Spleen (tissue), 11 donors: ENCODE measurements around the gene POLR3C. TPM values are rescaled to one million over a fixed set of nuclear protein-coding genes. Genes with fewer than 3 reads are reported as not detected.

Experiments used
- DNase-seq: peaks from one replicate; pipeline ENCODE4 v3.0.0-alpha.2; 2020
- H3K27ac ChIP-seq, 8 donors: fragments of 200-600 bp; sonication (generic) in 7 of 8; 1 replicate in 4 of 8; 2 replicates in 4 of 8; pipeline versions ENCODE4 v1.5.0 to v1.8.0; 2016 to 2021; ENCODE audit warnings: inconsistent platforms in 4 of 8, mild to moderate bottlenecking in 4 of 8, moderate library complexity in 1 of 8
- H3K27me3 ChIP-seq, 7 donors: fragments of 200-600 bp; sonication (generic) in 6 of 7; replicated peaks in 1 of 7; 1 replicate in 4 of 7; 2 replicates in 3 of 7; pipeline versions ENCODE4 v1.5.0 to v1.8.0; 2016 to 2021; ENCODE audit warnings: inconsistent platforms in 3 of 7, mild to moderate bottlenecking in 1 of 7
- H3K36me3 ChIP-seq, 6 donors: fragments of 200-600 bp; sonication (generic) in 5 of 6; 1 replicate in 4 of 6; 2 replicates in 2 of 6; pipeline versions ENCODE4 v1.5.0 to v1.8.0; 2016 to 2021; ENCODE audit warnings: inconsistent platforms in 2 of 6
- H3K4me1 ChIP-seq, 6 donors: fragments of 200-600 bp; sonication (generic) in 5 of 6; 1 replicate in 3 of 6; 2 replicates in 3 of 6; pipeline versions ENCODE4 v1.5.0 to v1.8.0; 2016 to 2021; ENCODE audit warnings: inconsistent platforms in 3 of 6
- H3K4me3 ChIP-seq, 8 donors: fragments of 200-600 bp; sonication (generic) in 7 of 8; 1 replicate in 4 of 8; 2 replicates in 4 of 8; pipeline versions ENCODE4 v1.5.0 to v1.8.0; 2016 to 2021; ENCODE audit warnings: inconsistent platforms in 4 of 8, mild to moderate bottlenecking in 4 of 8, moderate library complexity in 2 of 8
- H3K9me3 ChIP-seq, 8 donors: fragments of 200-600 bp; sonication (generic) in 7 of 8; 1 replicate in 4 of 8; 2 replicates in 4 of 8; pipeline versions ENCODE4 v1.5.0 to v1.8.0; 2016 to 2021; ENCODE audit warnings: inconsistent platforms in 4 of 8
- CTCF ChIP-seq, 11 experiments: fragments of 200-600 bp in 7 of 11; fragments of 450-650 bp in 4 of 11; sonication (generic) in 4 of 11; IDR thresholded peaks in 8 of 11; conservative IDR thresholded peaks in 3 of 11; 1 replicate in 7 of 11; 2 replicates in 4 of 11; pipeline versions ENCODE4 v1.4.0 to v1.8.0; 2016 to 2021; ENCODE audit warnings: antibody characterized with exemption in 11 of 11, inconsistent platforms in 4 of 11, mild to moderate bottlenecking in 1 of 11
- POLR2A ChIP-seq, 3 donors: fragments of 450-650 bp; IDR thresholded peaks; one replicate each; pipeline ENCODE4 v1.5.1; 2017; ENCODE audit warnings: antibody characterized with exemption in 3 of 3, mild to moderate bottlenecking in 1 of 3
- POLR2AphosphoS5 ChIP-seq, 3 donors: sonication (generic); formaldehyde crosslinking; IDR thresholded peaks; one replicate each; pipeline ENCODE4 v1.5.1; 2017; ENCODE audit warnings: antibody characterized with exemption in 3 of 3
- WGBS, 5 donors: extraction: QIAGEN DNeasy Blood & Tissue Kit in 3 of 5; methylation state at CpG; one replicate each; pipeline versions ENCODE4 v1.1.5 to v1.1.7; 2013 to 2018; 5-methylcytosine and 5-hydroxymethylcytosine counted together
- intact Hi-C: fragments of 100-400 bp; cut with DNase I; formaldehyde crosslinking; loops from one replicate; pipeline ENCODE4 v1.15.0; 2023; ENCODE audit warnings: low total_unique reads
- polyA plus RNA-seq, 3 donors: library from polyadenylated mRNA; stranded (reverse); fragments of 200-250 nt; gene quantifications; one replicate each; pipeline ENCODE4 v1.2.1, GENCODE V29; 2013
- total RNA-seq, 7 donors: library from RNA; depleted of rRNA in 3 of 7; stranded (reverse); fragments of >200 nt in 3 of 7; fragmentation: NEBNext Ultra II Directional in 4 of 7; extraction: Animal tissue kit (Norgen Biotek cat#: 25700) in 4 of 7; gene quantifications; one replicate each; pipeline versions ENCODE4 v1.1.0 to v1.2.1, GENCODE V29; 2016 to 2021
- donor health status: healthy with polysubstance abuse.
- donor health status: DM: no; HTN: no; CAD: no; lungs with moderate emphysema.
- donor health status: DM: no; HTN: no; CAD: no.
- donor health status: Bipolar disorder and iron deficiency.
- donor health status: healthy.
- donor health status: DM: no; HTN: no; CAD: no.
- donor health status: DM: yes; HTN: yes; CAD: no.

Gene POLR3C
- total and polyA plus RNA-seq, 10 donors: 15.7 to 37.0 (median 29.8) TPM

GRCh38 chr1:145846201-145846612 lies 22.2 kb downstream of the POLR3C start:
- Histone ChIP-seq H3K27ac (peak overlapping the region; percentile 73 to 90 (median 86)), H3K27me3 (no peaks in the 10 kb centered on the region), H3K4me3 (peak overlapping the region; percentile 42 to 75 (median 54)), H3K9me3 (no peaks in the 10 kb centered on the region), H3K36me3 (peaks cover 5 to 62% (median 45%) of the 10 kb centered on the region in 6 donors), H3K4me1 (peaks cover 10 to 27% (median 20%) of the 10 kb centered on the region in 6 donors)
- TF ChIP-seq POLR2AphosphoS5 (IDR thresholded peaks at IDR 0.05): peak in 1 of 3 donors; percentile 25
- TF ChIP-seq CTCF (IDR thresholded peaks at IDR 0.05 in 8 of 11, conservative IDR thresholded peaks at IDR 0.05 in 3 of 11): peak in 10 of 11 experiments; percentile 20 to 75 (median 54)
- TF ChIP-seq POLR2A (IDR thresholded peaks at IDR 0.05): no peak
- intact Hi-C loops: loop anchor here (5.0 kb wide), 1 partner anchor 166 kb away; no protein-coding TSS in a partner anchor
- DNase-seq: no peak
- 35 to 57% (median 55%) methylated on average over 3 of the region's 3 CpGs for WGBS, 5 donors

GRCh38 chr1:145847827-145848226 lies 23.8 kb downstream of the POLR3C start:
- H3K27me3 ChIP-seq: no peaks in the 10 kb centered on the region
- H3K27ac ChIP-seq: peak overlapping the region in 1 of 8 donors; percentile 9
- H3K4me1 ChIP-seq: peaks cover 10 to 27% (median 20%) of the 10 kb centered on the region in 6 donors
- intact Hi-C loops: loop anchor here (5.0 kb wide), 1 partner anchor 164 kb away; no protein-coding TSS in a partner anchor
- no peak for TF ChIP-seq CTCF (IDR thresholded peaks at IDR 0.05 in 8 of 11, conservative IDR thresholded peaks at IDR 0.05 in 3 of 11)
- no peak for TF ChIP-seq POLR2AphosphoS5 (IDR thresholded peaks at IDR 0.05)
- TF ChIP-seq POLR2A (IDR thresholded peaks at IDR 0.05): no peak
- WGBS, 5 donors: 75 to 85% (median 76%) methylated on average over 3 of the region's 3 CpGs
- no peaks in the 10 kb centered on the region for H3K9me3 ChIP-seq
- no peak for DNase-seq
- H3K36me3 ChIP-seq: peaks cover 4 to 62% (median 36%) of the 10 kb centered on the region in 6 donors
- H3K4me3 ChIP-seq: no peak overlapping the region

GRCh38 chr1:145849356-145850160 lies 25.6 kb downstream of the POLR3C start:
- Histone ChIP-seq H3K27ac (peak overlapping the region in 1 of 8 donors; percentile 3), H3K4me3 (no peak overlapping the region), H3K36me3 (peaks cover 4 to 73% (median 48%) of the 10 kb centered on the region in 6 donors), H3K9me3 (no peaks in the 10 kb centered on the region), H3K27me3 (no peaks in the 10 kb centered on the region), H3K4me1 (peaks cover 10 to 20% (median 18%) of the 10 kb centered on the region in 6 donors)
- DNase-seq: no peak
- 81 to 88% (median 87%) methylated on average over 15 of the region's 15 CpGs for WGBS, 5 donors
- TF ChIP-seq CTCF (IDR thresholded peaks at IDR 0.05 in 8 of 11, conservative IDR thresholded peaks at IDR 0.05 in 3 of 11): peak in 3 of 11 experiments; percentile 16 to 20 (median 18)
- peak in 1 of 3 donors; percentile 39 for TF ChIP-seq POLR2AphosphoS5 (IDR thresholded peaks at IDR 0.05)
- no peak for TF ChIP-seq POLR2A (IDR thresholded peaks at IDR 0.05)
- intact Hi-C loops: loop anchor here (5.0 kb wide), 1 partner anchor 163 kb away; no protein-coding TSS in a partner anchor

GRCh38 chr1:145855426-145855948 lies 31.5 kb downstream of the POLR3C start:
- H3K4me3 ChIP-seq: no peak overlapping the region
- intact Hi-C loops: no loop called here
- no peaks in the 10 kb centered on the region for H3K27me3 ChIP-seq
- no peak overlapping the region for H3K27ac ChIP-seq
- H3K4me1 ChIP-seq: peaks cover 3 to 27% (median 15%) of the 10 kb centered on the region in 6 donors
- peaks cover 4 to 64% (median 52%) of the 10 kb centered on the region in 6 donors for H3K36me3 ChIP-seq
- H3K9me3 ChIP-seq: no peaks in the 10 kb centered on the region
- WGBS, 5 donors: 85 to 93% (median 89%) methylated on average over 7 of the region's 7 CpGs
- peak in 2 of 11 experiments; percentile 14 to 16 for TF ChIP-seq CTCF (IDR thresholded peaks at IDR 0.05 in 8 of 11, conservative IDR thresholded peaks at IDR 0.05 in 3 of 11)
- TF ChIP-seq POLR2A (IDR thresholded peaks at IDR 0.05): no peak
- TF ChIP-seq POLR2AphosphoS5 (IDR thresholded peaks at IDR 0.05): no peak
- no peak for DNase-seq
